GM12878 (cell line): ENCODE results near the gene CERK. TPM values are rescaled to one million over a fixed set of nuclear protein-coding genes. Genes with fewer than 3 reads are reported as not detected.

Experiments
- ATAC-seq: fragments of 200-7000 bp; cut with Tn5 transposase; 3 replicates; pipeline ENCODE4 v1.9.1; 2020; ENCODE audit warnings: mild to moderate bottlenecking, moderate library complexity
- BruUV-seq: library from RNA; stranded (reverse); fragments of 400-500 nt; replicated peaks from 2 replicates; lab custom pipeline; 2021; lab: Mats Ljungman, UMichigan
- CTCF ChIA-PET: fragments of 300-600 bp; sonication (Branson Sonifier 250); formaldehyde crosslinking; extraction: SDS; loops from one replicate; lab custom pipeline; 2021; ENCODE audit warnings: inconsistent platforms; lab: Yijun Ruan, JAX
- POLR2A ChIA-PET: fragments of 350-600 bp; formaldehyde crosslinking; extraction: SDS; loops from one replicate; lab custom pipeline; 2021; ENCODE audit warnings: inconsistent platforms; lab: Charles Lee
- RAD21 ChIA-PET: fragments of 300-600 bp; sonication (Branson Sonifier 250); formaldehyde crosslinking; loops from one replicate; lab custom pipeline; 2023; ENCODE audit warnings: antibody characterized with exemption; ENCODE audit not compliant: unreplicated experiment; lab: Charles Lee
- SMC1A ChIA-PET: fragments of 300-600 bp; sonication (Branson Sonifier 250); formaldehyde crosslinking; loops from one replicate; lab custom pipeline; 2023; ENCODE audit not compliant: unreplicated experiment, uncharacterized antibody; lab: Charles Lee
- DNase-seq: peaks from one replicate; pipeline ENCODE4 v3.0.0-alpha.2; 2011; ENCODE audit warnings: low read depth, low spot score
- FAIRE-seq: peaks from 3 replicates; lab custom pipeline; 2011; peaks lifted over from hg19 to GRCh38; lab: Jason Lieb, UNC
- H2AFZ ChIP-seq: 2 replicates; pipeline ENCODE4 v1.6.0; 2011; ENCODE audit warnings: low read depth, low read length, control low read depth; ENCODE audit not compliant: control insufficient read depth
- H3K27ac ChIP-seq: 2 replicates; pipeline ENCODE4 v1.5.1; 2011; ENCODE audit warnings: control low read depth; ENCODE audit not compliant: control insufficient read depth, insufficient read depth
- H3K27me3 ChIP-seq, 2 experiments: replicated peaks in 1 of 2; 2 replicates each; pipeline versions ENCODE4 v1.6.0 to v1.6.1; 2011; ENCODE audit warnings: low read length in 1 of 2; ENCODE audit not compliant: control insufficient read depth in 2 of 2, insufficient read depth in 2 of 2
- H3K36me3 ChIP-seq, 2 experiments: 2 replicates each; pipeline ENCODE4 v1.5.1; 2011; ENCODE audit warnings: low read length in 1 of 2; ENCODE audit not compliant: control insufficient read depth in 2 of 2, insufficient read depth in 2 of 2
- H3K4me1 ChIP-seq: 2 replicates; pipeline ENCODE4 v1.6.1; 2011; ENCODE audit warnings: mild to moderate bottlenecking, low read length, moderate library complexity, mixed read lengths; ENCODE audit not compliant: control insufficient read depth, insufficient read depth
- H3K4me2 ChIP-seq: 2 replicates; pipeline ENCODE4 v1.6.0; 2011; ENCODE audit warnings: control low read depth; ENCODE audit not compliant: control insufficient read depth, insufficient read depth
- H3K4me3 ChIP-seq: fragments of 200-600 bp; sonication (generic); 2 replicates; pipeline ENCODE4 v1.5.1; 2016
- H3K79me2 ChIP-seq: 2 replicates; pipeline ENCODE4 v1.6.0; 2011; ENCODE audit warnings: low read length; ENCODE audit not compliant: control insufficient read depth, insufficient read depth
- H3K9ac ChIP-seq: 2 replicates; pipeline ENCODE4 v1.8.0; 2011; ENCODE audit warnings: low read length, control low read depth, mixed read lengths; ENCODE audit not compliant: control insufficient read depth, insufficient read depth
- H3K9me3 ChIP-seq: replicated peaks from 3 replicates; pipeline ENCODE4 v1.5.1; 2011; ENCODE audit warnings: mild to moderate bottlenecking, low read length; ENCODE audit not compliant: control insufficient read depth, insufficient read depth
- H4K20me1 ChIP-seq: 2 replicates; pipeline ENCODE4 v1.6.0; 2011; ENCODE audit not compliant: control insufficient read depth, insufficient read depth
- BCL11A ChIP-seq: IDR thresholded peaks from 2 replicates; pipeline ENCODE4 v1.6.1; 2011; ENCODE audit warnings: low read depth, low read length
- LARP7 ChIP-seq: fragments of 450-650 bp; IDR thresholded peaks from 2 replicates; pipeline ENCODE4 v1.6.1; 2017; ENCODE audit warnings: mild to moderate bottlenecking
- MTA3 ChIP-seq: IDR thresholded peaks from 2 replicates; pipeline ENCODE4 v1.6.1; 2012; ENCODE audit warnings: low read length, inconsistent platforms, borderline replicate concordance
- STAT3 ChIP-seq: IDR thresholded peaks from 2 replicates; pipeline ENCODE4 v1.6.1; 2011; ENCODE audit warnings: low read depth, low read length, improper control_type of control experiment
- WGBS: methylation state at CpG from one replicate; pipeline ENCODE4 v1.1.6; 2016; ENCODE audit warnings: low lambda C conversion rate; ENCODE audit not compliant: insufficient replicate concordance, insufficient coverage; ENCODE audit errors: missing lambda C conversion rate; 5-methylcytosine and 5-hydroxymethylcytosine counted together
- in situ Hi-C: fragments of 300-500 bp; cut with MboI; formaldehyde crosslinking; loops from 9 replicates; pipeline ENCODE4 v1.14.3; 2018; ENCODE audit warnings: mixed read lengths
- intact Hi-C: fragments of 100-400 bp; cut with micrococcal nuclease; formaldehyde crosslinking; loops from one replicate; pipeline ENCODE4 v1.14.2; 2022; ENCODE audit not compliant: unreplicated experiment
- polyA plus RNA-seq, 11 experiments: library from polyadenylated mRNA; depleted of rRNA in 4 of 11; unstranded in 6 of 11; stranded (reverse) in 5 of 11; fragments of >200 nt; fragmentation: Nextera tagmentation in 4 of 11; fragmentation: Illumina TruSeq in 1 of 11; extraction: Ambion mirVana in 4 of 11; extraction: Trizol in 1 of 11; gene quantifications; 1 replicate in 1 of 11; 2 replicates in 10 of 11; pipeline versions ENCODE4 v1.2.1 to v1.2.3, GENCODE V29; 2011 to 2016; ENCODE audit warnings: inconsistent platforms in 2 of 11, missing spikeins in 2 of 11, low read depth in 1 of 11
- total RNA-seq, 4 experiments: library from RNA; depleted of rRNA in 3 of 4; stranded (reverse); fragments of >200 nt in 3 of 4; fragmentation: Illumina TruSeq in 1 of 4; extraction: Trizol in 1 of 4; gene quantifications; 2 replicates each; pipeline versions ENCODE4 v1.2.1 to v1.2.3, GENCODE V29; 2013 to 2021
- TF ChIP-seq, protein P1 (sequence below): fragments of 450-650 bp; IDR thresholded peaks from 2 replicates; pipeline ENCODE4 v1.6.1; 2017; ENCODE audit warnings: mild to moderate bottlenecking, low read depth, inconsistent platforms; ENCODE audit not compliant: poor library complexity, severe bottlenecking

Gene CERK
- total and polyA plus RNA-seq, 10 of the 15 experiments (the other 5 are each of a cell fraction or from before 2014, with no cell fraction given), result 4.0 to 41.1 (median 30.2) TPM

DNA sequence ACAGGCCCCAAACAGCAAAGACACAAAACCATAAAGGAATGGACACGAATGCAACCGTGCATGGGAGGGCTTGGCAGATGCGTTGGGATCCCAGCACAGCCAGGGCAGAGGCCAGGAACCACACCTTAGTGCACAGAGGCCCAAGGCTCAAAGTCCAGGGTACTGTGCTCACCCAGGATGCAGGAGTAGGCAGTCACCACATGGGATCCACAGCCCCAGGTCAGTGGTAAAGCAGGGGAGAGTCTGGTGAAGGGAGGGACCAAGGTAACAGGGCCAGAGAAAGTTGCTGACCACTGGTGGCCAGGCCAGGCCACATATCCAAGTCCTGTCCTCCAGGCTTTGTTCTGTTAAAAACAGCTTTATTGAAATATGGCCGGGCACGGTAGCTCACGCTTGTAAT, 6.5 kb upstream of the CERK start:
- Histone ChIP-seq H3K4me2 (no peak overlapping the region), H3K4me1 (peaks cover under 1% of the 10 kb centered on the region; the same call in 1 of the 2 replicates), H3K9ac (no peak overlapping the region), H3K27me3 (no peaks in the 10 kb centered on the region), H3K36me3 (no peaks in the 10 kb centered on the region), H4K20me1 (no peaks in the 10 kb centered on the region), H3K79me2 (no peaks in the 10 kb centered on the region), H3K4me3 (no peak overlapping the region), H3K27ac (no peak overlapping the region), H3K9me3 (no peaks in the 10 kb centered on the region; the same call in 2 of the 3 replicates), H2AFZ (no peak overlapping the region)
- no peak for ATAC-seq
- ChIA-PET SMC1A (no interaction called here), POLR2A (no interaction called here), RAD21 (no interaction called here), CTCF (no interaction called here)
- no TSS peak for BruUV-seq
- no peak for FAIRE-seq
- 70% methylated on average over 6 of the region's 6 CpGs for WGBS
- in situ Hi-C loops, result no loop called here
- DNase-seq, result no peak
- no peak for TF ChIP-seq STAT3
- TF ChIP-seq BCL11A, result no peak
- TF ChIP-seq, protein P1, sequence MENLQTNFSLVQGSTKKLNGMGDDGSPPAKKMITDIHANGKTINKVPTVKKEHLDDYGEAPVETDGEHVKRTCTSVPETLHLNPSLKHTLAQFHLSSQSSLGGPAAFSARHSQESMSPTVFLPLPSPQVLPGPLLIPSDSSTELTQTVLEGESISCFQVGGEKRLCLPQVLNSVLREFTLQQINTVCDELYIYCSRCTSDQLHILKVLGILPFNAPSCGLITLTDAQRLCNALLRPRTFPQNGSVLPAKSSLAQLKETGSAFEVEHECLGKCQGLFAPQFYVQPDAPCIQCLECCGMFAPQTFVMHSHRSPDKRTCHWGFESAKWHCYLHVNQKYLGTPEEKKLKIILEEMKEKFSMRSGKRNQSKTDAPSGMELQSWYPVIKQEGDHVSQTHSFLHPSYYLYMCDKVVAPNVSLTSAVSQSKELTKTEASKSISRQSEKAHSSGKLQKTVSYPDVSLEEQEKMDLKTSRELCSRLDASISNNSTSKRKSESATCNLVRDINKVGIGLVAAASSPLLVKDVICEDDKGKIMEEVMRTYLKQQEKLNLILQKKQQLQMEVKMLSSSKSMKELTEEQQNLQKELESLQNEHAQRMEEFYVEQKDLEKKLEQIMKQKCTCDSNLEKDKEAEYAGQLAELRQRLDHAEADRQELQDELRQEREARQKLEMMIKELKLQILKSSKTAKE, result no peak
- TF ChIP-seq LARP7, result no peak
- TF ChIP-seq MTA3, result no peak
- intact Hi-C loops, result no loop called here
